ENCODE measurements around the gene TTC21B.

GRCh38 chr2:165904432-165904831 lies 49.1 kb downstream of the TTC21B start:
- no peak for TF ChIP-seq ASH2L (IDR thresholded peaks at IDR 0.05; ENCODE audit: borderline replicate concordance, low read depth)
- no peak for TF ChIP-seq EZH2 (IDR thresholded peaks at IDR 0.05; ENCODE audit: borderline replicate concordance, control insufficient read depth, low read depth, low read length)
- no peak for TF ChIP-seq POLR2AphosphoS5 (IDR thresholded peaks at IDR 0.05; ENCODE audit: low read length)
- TF ChIP-seq MLLT1 (IDR thresholded peaks at IDR 0.05), result no peak
- TF ChIP-seq REST (IDR thresholded peaks at IDR 0.05; ENCODE audit: low read depth, low read length), result no peak
- TF ChIP-seq SIN3A (IDR thresholded peaks at IDR 0.05; ENCODE audit: low read depth, low read length), result no peak
- TF ChIP-seq JUNB (IDR thresholded peaks at IDR 0.05), result no peak
- no peak for TF ChIP-seq SMAD1 (IDR thresholded peaks at IDR 0.05; ENCODE audit: low read depth, partially characterized antibody)
- no peak for TF ChIP-seq CTCF (IDR thresholded peaks at IDR 0.05 in 2 of 3, conservative IDR thresholded peaks at IDR 0.05 in 1 of 3; ENCODE audit: control insufficient read depth in 2 of 3, extremely low read depth in 1 of 3, insufficient read depth in 1 of 3, low read depth in 3 of 3, low read length in 3 of 3)
- no peak for TF ChIP-seq ATF2 (IDR thresholded peaks at IDR 0.05; ENCODE audit: low read length)

Data from GM12878 (cell line).